GDM1 (cell line): ENCODE measurements around the gene MYL7.
"Not testable (repeated sequence)": the region's sequence is repeated elsewhere in the genome, so short reads cannot be mapped to it uniquely, and the experiment has no call there.

Experiments
- DNase-seq: peaks from one replicate; lab custom pipeline; 2025; lab: John Stamatoyannopoulos, UW

Gene MYL7

DNA sequence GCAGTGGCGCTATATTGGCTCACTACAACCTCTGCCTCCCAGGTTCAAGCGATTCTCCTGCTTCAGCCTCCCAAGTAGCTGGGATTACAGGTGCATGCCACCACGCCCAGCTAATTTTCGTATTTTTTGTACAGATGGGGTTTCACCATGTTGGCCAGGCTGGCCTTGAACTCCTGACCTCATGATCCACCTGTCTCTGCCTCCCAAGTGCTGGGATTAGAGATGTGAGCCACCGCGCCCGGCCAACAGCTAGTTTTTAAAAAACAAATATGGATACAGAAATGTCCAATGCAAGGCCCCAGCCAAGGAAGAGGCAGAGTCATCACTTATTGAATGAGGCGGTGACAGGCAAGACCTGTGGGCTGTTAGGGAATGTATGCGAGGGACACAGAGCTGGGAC, 30.8 kb upstream of the MYL7 start:
- DNase-seq, result not testable (repeated sequence)

DNA sequence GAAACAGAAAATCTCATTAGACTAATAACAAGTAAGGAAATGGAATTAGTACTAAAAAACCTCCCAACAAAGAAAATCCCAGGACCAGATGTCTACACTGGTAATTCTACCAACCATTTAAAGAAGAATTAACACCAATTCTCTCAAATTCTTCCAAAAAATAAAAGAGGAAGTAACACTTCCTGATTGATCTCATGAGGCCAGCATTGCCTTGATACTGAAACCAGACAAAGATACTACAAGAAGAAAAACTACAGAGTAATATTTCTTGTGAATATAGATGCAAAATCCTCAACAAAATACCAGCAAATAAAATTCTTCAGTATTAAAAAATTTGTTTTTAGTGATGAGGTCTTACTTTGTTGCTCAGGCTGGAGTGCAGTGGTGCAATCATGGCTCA, 26.8 kb upstream of the MYL7 start:
- DNase-seq, result no peak

DNA sequence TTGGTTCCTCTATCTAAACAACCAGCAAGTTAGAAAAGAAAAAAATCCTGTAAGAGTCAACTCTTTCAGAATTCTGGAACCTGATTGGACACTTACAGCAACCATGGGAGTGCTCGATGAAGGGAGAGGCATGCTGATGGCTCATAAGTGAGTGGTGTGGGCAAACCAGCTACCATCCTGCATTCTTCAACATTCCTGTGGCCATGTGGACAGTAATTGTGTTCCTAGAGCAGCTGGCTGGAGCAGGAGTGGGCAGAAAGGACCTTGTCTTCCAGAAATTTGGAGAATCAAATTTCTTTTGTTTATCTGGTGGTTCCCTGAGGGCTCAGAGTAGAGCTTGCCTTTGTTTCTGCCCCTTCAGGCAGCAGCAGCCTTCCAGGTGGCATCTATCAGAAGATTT, 22.5 kb upstream of the MYL7 start:
- DNase-seq, result no peak

DNA sequence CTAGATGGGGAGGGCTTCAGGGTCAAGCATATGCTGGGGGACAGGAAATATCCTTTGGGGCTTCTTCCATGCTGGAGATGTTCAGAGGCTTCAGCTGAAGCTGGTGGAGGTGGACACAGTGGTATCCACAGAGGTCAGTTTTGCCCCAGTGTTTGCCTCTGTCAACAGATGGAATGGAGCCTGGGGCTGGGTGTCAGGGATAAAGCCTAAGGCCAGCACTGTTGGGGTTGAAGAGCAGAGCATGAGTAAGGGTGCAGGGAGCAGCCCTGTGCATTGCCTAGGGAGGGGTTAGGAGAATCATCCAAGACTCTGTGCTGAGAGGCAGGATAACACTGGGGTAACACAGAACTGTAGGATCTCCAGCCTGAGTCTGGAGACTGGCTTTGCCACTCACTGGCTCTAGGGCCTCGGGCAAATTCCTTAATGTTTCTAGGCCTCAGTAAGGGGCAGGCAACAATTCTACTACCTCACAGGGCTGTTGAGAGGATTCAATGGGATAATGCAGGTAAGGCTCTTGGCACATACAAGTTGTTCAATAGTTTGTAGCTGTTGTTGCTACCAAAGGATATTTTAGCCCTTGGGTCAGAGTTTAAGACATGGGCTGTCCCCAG, 21.8 kb upstream of the MYL7 start:
- DNase-seq, result no peak

DNA sequence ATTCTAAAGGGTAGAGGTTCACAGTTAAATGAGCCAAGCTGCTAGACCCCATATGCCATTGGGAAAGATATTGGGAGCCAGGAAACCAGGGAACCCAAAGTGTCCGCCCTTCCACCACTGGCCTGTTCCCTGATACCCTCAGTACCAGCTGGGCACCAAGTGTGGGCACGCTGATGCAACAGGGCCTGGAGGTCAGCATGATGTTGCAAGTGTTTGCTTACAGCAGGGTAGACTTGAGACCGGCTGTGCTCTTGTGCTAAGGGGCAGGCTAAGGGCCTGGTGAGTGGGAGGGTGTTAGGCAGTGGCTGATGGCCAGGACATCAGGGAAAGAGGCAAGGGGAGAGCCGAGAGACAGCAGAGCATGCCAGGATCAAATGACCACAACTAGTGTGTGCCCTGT, 21.0 kb upstream of the MYL7 start:
- no peak for DNase-seq

DNA sequence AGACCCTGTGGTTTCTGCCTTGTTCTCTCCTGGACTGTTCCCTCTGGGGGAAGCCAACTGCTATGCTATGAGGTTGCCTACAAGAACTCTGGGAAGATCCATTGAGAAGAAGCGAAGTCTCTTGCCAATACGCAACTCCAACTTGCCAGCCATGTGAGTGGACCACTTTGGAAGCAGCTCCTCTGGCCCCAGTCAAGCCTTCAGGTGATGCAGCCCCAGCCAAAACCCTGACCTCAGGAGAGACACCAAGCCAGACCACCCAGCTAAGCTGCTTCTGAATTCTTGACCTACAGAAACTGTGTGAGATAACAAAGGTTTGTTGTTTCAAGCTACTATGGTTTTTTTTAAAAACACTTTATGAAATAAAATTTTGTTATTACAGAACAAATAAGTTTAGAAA, 20.2 kb upstream of the MYL7 start:
- DNase-seq, result no peak

DNA sequence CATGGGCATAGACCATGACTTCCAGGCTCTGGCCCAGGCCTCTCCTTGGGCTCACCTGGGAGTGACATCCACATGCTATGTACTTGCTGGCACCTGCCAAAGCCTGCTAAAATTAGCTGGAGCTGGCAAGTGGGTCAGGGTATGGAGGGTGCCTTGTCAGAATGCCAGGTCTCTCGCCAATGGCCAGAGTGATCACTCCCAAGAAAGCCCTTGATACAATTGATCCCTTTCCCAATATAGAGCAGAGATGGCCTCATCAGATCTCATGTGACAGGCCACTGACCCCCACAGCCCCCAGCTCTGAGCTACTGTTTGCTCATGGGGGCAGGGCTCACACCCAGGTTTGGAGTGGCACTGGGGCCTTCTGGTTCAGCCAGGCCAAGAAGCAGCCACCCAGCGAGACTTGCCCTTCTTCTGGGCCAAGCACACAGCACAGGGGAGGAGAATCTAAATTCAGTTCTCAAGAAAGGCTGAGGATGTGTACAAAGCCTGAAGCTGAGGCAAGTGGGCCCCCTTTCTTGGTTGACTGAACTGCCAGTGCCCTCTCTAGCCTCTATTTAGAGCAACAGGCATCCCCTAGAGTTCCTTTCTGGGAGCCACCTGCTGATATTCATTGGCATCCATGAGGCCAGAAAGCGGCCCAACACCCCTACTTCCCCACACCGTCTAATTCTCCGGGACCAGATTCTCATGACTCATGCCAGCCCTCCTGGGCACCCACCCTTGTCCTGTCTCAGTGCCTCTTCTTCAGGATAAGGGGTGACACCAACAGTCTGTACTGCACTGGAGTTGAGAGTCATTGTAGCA, 18.9 kb upstream of the MYL7 start:
- DNase-seq, result no peak

DNA sequence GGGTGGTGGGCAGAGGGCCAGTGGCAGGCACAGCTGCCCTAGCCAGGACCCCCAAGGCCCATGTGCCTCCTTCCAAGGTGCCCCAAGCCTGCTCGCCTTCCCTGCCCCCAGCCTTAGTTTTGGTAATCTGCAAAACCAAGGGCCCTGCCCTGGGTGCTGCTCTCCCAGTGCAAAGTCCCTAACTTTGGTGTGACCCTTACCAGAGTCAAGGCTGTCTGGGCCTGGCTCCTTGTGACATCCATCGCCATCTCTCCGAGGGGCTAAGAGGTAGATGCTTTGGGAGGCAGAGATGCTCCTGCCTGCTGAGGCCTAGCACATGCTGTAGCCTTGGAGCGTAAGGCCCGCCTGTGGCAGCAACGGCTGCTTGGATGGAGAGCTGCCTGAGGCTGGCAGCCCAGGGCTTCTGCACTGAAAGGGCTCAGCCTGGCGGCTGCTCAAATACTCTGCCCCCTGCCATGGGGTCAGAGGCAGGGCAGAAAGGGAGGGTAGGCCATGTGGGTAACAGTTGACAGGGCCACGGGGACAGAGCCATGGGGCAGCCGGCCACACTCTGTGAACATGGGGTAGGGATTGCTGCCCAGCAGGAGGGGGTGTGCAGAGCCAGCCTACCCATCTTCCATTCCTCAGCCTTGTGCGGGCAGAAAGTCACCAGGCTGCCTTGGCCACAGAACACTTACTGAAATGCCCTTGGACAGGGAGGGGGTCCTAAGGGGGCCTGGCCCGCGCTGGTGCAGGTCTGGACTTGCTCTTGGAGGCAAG, 17.9 kb upstream of the MYL7 start:
- no peak for DNase-seq

DNA sequence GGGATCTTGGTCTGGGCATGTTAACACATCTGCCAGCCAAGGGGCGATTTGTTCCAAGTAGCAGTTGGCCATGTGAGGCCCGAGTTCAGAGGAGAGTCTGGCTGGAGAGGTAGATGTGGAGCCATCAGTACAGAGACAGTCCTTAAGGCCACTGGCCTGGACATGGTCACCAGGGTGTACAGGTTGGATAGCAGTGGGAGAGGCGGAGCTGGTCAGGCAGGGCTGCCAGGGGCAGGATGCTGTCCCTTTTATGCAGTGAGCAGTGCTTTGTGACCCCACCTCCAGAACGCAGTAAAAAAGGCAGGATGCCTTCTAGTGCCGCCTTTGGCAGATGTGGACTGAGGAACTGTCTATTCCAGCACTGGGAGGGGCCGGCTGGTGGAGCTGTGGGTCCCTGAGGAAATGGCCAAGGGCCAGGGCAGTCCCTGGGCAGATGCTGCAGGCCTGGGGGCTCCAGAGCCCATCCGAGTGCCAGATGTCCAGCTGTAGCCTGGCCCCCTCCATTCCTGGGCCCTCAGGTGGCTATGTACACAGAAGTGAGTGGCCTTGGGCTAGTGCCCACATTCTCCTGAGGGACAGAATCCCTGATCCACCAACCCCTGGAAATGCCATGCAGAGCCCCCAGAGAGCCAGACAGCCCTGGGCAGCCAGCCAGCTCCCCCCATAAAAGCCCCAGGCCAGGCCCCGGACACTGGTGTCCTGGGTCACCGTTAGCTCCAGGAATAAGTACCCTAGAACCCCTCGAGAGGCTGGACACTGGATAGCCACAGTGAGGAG, 17.2 kb upstream of the MYL7 start:
- DNase-seq, result no peak

DNA sequence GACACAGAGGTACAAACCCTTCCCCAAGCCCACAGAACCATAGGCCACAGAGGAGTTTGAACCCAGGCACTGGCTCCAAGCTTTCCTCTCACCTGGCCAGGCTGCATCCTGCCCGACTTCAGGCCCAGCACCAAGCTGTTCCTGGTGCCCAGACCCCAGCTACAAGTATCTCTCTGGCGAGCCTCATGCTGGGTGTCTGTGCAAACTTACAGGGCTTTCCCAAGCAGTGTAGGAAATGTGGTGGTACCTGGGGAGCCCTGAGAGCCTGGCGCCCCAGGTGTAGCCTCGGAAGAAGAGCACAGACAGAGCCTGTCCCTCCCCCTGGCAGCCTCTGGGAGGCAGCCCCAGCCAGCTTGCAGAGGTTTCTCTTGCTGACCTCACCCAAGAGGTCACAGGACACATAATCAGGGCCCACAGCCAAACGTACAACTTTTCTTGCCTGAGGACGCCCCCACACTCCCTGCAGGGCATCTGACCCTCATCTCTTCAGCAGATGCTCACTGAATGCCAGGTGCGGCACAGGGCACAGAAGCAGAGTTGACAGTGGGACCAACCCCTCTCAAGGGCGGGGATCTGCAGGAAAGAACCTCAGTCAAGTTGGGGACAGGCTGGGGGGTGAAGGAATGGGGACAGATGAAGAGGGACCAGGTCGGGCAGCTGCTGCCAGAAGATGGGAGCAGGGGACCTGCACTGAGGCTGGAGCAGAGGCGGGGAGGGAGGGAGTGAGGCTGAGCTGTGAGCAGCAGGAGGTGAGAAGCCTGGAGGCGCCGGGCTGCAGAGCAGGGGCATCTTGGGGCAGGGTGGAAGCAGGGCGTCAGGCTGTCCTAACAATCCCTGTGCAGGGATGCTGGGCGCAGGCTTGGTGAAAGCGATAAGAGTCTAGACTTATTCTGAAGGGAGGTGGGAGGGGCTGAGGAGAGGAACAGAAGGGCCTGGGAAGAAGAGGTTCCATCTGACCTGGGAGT, 16.3 kb upstream of the MYL7 start:
- no peak for DNase-seq

DNA sequence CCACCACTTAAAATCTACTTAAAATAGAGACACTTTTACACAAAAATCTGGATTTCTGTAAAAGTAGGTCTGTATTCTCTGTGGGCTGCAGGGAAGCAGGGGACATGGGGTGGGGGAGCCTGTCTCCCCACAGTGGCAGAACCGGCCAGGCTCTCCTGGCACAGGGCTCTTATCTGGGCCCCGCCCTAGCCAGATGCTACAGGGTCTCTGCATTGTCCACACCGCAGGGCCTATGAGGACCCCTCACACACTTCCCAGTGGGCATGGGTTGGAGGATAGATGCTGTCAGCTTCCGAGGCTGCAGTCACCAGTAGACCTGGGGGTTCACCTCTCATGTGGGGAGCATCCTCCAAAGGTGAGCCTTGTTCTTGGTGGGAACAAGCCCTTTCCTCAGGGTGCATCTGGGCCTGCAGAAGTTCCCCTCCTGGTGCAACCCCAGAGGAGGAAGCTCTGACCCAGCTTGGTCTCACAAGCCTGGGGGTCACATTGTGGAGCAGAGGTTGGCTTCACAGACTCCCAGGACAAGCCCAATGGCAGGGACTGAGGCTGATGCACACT, 15.4 kb upstream of the MYL7 start:
- no peak for DNase-seq

DNA sequence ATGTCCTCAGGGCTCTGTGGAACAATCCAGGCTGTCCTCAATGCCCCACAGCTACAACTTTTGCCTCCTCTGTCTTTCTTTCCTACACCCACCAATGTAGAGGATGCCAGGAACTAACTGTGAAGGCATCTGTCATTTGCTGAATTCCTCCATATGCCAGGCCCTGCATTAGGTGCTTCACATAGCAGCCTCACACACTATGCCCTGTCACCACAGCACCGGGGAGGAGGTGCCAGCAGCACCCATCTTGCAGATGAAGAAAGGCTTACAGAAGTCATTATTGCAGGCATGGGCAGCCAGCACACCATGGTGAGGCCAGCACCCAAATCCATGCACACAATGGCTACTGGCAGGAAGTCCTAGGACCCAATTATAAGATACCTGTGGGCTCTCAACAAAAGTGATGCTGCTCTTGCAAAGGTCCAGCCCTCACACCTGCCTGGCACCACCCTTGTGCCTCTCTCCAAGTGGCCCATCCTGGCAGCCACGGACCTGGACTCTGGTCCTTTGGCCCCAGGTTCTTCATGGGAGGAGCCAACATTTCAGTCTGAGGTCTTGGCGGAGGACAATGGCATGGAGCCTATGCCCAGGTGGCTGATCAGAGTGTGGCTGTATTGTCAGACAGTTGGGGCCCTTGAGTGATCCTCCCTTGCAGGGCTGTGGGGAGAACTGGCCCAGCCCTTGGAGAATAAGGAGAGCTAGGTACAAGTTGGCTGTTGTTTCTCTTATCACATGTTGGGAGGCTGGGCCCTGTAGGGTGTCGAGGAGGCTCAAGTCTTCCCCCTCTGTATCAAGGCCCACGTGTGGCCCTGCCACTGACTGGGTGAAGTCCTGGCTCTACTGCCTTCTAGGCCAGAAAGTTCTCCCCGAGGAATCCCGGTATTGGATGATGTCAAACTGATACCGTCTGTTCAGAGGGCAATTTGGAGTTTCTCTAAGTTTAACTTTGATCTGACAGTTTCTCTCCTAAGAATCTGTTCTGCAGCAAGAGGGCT, 14.4 kb upstream of the MYL7 start:
- DNase-seq, result no peak

DNA sequence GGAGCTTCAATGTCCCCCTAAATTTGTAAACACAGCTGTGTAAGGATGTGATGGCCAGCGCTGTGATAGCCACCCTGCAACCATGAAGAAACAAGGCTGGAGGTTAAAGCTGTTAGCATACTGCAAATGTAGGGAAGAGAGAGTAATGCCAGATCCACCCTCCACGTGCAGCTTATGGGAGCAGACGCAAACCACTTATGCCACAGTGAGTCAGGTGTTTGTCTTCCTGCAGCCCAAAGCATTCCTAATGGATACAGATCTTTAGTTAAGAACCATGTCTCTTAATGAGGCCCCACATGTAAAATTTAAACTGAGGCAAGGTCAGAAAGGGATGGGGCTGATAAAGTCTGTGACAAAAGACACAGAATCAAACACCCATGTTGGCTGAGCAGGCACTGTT, 13.6 kb upstream of the MYL7 start:
- no peak for DNase-seq

DNA sequence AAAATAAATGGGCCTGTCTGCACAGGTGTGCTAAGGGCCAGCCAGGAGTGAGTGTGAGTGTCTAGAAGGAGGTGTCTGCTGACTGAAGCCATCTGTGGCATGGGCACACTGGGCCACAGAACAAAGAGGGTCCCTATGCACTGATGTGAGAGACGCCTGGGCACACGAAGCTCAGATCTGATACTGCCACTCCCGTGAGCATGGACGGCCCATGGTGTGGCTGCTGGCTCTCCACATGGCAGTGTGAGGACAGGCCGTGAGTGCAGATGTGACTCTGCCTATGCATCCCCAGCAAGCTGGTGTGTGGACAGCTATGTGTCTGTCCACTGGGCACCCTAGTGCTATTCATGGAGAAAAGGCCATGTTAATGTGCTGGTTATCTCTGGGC, 12.8 kb upstream of the MYL7 start:
- DNase-seq, result no peak

DNA sequence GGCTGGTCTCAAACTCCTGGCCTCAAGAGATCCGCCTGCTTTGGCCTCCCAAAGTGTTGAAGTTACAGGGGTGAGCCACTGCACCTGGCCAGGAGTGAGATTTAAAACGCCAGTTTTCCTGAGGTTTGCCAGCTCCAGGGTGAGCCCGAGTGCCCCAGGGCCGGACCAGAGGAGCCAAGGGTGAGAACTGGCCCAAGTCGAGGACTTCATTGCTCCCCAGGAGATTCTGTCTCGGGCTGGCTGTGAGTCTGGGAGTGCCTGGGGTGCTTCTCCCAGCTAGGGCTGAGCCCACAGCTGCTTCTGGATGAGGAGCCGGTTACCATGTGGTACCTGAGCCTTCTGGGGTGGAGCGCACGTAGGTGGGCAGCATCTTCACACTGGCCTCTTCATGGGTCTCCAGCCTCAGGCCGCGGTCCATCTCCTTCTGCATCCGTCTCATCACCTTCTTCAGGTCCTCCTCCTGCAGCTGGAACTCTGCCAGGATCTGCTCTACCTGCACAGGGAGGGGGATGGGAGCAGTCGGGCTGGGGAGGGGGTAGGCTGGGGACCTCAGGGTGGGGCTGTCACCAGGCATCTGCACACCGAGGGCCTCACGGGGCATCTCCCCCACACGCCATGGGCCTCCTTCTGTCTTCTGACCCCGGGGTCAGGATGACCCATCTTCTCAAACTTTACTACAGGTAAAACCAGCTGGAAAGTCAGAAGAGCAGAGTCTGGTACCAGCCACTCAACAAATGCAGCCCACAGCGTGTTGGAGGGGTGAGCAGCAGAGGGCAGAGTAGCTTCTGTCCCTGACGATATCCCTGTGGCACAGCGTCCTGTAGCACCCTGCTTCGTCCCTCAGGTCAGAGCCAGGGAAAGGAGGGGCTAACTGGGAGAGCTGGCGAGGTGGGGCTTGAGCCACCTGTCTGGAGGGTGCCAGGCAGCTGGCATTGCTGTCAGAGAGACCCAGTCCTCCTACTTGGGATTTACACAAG, 12.1 kb upstream of the MYL7 start:
- no peak for DNase-seq

DNA sequence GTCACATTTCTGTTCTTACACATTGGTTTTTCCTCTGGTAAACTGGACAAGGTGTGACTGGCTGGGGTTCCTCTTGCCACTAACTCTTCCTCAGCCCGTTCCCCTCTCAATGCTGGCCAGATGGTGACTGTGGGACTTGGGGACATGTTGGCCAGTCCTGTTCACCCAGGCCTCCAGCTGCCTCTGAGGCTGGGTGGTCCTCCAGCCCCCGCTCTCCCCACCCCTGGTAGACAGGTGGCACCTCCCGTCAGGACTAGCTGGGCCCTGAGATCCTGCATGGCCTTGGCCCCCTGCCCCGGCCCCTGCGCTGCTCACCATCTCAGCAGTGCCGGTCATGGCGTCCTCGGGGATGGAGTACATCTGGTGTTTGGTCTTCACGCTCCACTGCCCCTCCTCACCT, 10.8 kb upstream of the MYL7 start:
- no peak for DNase-seq

DNA sequence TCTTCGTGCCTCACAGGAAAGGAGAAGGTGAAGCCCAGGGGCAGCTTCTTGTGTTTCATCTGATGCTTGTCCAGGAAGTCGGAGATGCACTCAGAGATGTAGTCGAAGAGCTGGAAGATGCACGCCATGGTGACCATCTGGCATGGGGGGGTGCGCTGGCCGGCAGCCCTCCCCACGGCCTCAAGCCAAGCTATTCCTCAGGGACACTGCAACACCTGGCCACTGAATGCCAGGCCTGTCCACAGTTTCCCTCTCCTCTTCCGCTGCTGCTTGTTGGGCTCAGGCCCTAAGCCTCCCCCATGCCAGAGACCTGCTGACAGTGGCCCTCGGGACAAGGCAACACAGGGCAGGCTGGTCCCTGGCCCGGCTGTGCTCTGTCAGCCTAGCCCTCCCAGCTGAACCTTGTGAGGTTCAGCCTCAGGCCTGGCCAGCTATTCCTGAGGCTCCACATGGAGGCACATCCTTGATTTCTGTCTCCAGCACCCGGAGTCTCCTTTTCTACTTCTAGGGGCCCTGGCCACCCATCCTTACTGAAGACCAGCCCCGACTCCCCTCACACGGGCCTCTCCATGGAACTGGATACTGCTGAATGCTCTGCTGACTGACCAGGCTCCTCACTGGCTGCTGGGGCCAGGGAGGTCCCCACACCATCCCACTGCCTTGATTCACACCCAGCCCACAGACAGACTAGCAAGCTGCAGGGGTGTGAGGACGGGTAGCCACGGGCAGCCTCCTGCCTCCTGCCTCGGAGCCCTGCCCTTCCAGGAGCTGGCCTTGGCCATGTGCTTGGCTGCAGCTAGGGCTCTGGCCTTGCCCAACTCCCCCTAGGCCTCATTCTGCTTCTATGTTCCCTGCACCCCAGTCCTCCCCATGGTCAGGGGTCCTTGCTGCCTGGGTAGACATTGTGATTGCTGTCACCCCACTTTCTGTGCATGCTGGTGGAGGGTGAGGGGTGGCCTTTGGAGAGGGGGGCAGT, 10.1 kb upstream of the MYL7 start:
- no peak for DNase-seq
